ENCODE results near the gene RAPGEF4.

DNA sequence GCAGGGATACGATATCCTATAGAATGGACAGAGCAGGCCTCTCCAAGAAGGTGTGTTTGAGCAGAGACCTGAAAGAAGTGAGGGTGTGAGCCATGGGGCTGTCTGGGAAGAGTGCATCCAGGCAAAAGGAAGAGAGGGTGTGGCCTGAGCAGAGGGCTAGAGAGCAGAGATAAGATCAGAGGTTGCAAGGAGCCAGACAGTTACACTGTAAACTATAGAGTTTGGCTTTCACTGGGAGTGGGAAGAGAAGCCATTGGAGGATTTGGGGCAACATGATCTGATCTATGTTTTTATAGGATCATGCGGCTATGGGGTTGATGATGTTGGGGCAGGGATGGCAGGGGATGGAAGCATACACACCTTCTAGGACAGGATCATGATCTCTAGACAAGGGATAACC, 215.9 kb downstream of the RAPGEF4 start:
- TF ChIP-seq, protein P1, sequence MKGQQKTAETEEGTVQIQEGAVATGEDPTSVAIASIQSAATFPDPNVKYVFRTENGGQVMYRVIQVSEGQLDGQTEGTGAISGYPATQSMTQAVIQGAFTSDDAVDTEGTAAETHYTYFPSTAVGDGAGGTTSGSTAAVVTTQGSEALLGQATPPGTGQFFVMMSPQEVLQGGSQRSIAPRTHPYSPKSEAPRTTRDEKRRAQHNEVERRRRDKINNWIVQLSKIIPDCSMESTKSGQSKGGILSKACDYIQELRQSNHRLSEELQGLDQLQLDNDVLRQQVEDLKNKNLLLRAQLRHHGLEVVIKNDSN (CRISPR knock-in tag; IDR thresholded peaks at IDR 0.05): no peak
- TF ChIP-seq MTA3 (IDR thresholded peaks at IDR 0.05; ENCODE audit: borderline replicate concordance): no peak
- TF ChIP-seq CBX3 (IDR thresholded peaks at IDR 0.05; ENCODE audit: borderline replicate concordance in 1 of 2, low read length in 2 of 2): no peak
- TF ChIP-seq, protein P2, sequence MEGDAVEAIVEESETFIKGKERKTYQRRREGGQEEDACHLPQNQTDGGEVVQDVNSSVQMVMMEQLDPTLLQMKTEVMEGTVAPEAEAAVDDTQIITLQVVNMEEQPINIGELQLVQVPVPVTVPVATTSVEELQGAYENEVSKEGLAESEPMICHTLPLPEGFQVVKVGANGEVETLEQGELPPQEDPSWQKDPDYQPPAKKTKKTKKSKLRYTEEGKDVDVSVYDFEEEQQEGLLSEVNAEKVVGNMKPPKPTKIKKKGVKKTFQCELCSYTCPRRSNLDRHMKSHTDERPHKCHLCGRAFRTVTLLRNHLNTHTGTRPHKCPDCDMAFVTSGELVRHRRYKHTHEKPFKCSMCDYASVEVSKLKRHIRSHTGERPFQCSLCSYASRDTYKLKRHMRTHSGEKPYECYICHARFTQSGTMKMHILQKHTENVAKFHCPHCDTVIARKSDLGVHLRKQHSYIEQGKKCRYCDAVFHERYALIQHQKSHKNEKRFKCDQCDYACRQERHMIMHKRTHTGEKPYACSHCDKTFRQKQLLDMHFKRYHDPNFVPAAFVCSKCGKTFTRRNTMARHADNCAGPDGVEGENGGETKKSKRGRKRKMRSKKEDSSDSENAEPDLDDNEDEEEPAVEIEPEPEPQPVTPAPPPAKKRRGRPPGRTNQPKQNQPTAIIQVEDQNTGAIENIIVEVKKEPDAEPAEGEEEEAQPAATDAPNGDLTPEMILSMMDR (IDR thresholded peaks at IDR 0.05 in 2 of 3, conservative IDR thresholded peaks at IDR 0.05 in 1 of 3; ENCODE audit: insufficient read depth in 2 of 3, low read depth in 1 of 3, low read length in 3 of 3): no peak
- TF ChIP-seq, protein P3, sequence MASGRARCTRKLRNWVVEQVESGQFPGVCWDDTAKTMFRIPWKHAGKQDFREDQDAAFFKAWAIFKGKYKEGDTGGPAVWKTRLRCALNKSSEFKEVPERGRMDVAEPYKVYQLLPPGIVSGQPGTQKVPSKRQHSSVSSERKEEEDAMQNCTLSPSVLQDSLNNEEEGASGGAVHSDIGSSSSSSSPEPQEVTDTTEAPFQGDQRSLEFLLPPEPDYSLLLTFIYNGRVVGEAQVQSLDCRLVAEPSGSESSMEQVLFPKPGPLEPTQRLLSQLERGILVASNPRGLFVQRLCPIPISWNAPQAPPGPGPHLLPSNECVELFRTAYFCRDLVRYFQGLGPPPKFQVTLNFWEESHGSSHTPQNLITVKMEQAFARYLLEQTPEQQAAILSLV (tag; IDR thresholded peaks at IDR 0.05): no peak
- TF ChIP-seq SIN3A (IDR thresholded peaks at IDR 0.05; ENCODE audit: borderline replicate concordance in 2 of 2, control insufficient read depth in 1 of 2, low read depth in 2 of 2, low read length in 2 of 2): no peak
- no peak for TF ChIP-seq KAT7 (CRISPR knock-in tag; IDR thresholded peaks at IDR 0.05; ENCODE audit: borderline replicate concordance)
- no peak for TF ChIP-seq MYNN (IDR thresholded peaks at IDR 0.05)
- no peak for TF ChIP-seq MYNN (CRISPR knock-in tag; IDR thresholded peaks at IDR 0.05)
- no peak for TF ChIP-seq SIX5 (IDR thresholded peaks at IDR 0.05; ENCODE audit: borderline replicate concordance in 1 of 2, insufficient read depth in 1 of 2, low read depth in 1 of 2, low read length in 2 of 2)
- TF ChIP-seq, protein P4, sequence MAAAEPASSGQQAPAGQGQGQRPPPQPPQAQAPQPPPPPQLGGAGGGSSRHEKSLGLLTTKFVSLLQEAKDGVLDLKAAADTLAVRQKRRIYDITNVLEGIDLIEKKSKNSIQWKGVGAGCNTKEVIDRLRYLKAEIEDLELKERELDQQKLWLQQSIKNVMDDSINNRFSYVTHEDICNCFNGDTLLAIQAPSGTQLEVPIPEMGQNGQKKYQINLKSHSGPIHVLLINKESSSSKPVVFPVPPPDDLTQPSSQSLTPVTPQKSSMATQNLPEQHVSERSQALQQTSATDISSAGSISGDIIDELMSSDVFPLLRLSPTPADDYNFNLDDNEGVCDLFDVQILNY (CRISPR knock-in tag; IDR thresholded peaks at IDR 0.05): no peak
- no peak for TF ChIP-seq JUNB (CRISPR knock-in tag; conservative IDR thresholded peaks at IDR 0.05)
- TF ChIP-seq EHMT2 (IDR thresholded peaks at IDR 0.05): no peak

Measured in K562 (cell line).